EL (cell line): ENCODE results near the gene POMGNT2.

Experiments
- DNase-seq: peaks from one replicate; pipeline ENCODE4 v3.0.0-alpha.2; 2016

The POMGNT2 gene

DNA sequence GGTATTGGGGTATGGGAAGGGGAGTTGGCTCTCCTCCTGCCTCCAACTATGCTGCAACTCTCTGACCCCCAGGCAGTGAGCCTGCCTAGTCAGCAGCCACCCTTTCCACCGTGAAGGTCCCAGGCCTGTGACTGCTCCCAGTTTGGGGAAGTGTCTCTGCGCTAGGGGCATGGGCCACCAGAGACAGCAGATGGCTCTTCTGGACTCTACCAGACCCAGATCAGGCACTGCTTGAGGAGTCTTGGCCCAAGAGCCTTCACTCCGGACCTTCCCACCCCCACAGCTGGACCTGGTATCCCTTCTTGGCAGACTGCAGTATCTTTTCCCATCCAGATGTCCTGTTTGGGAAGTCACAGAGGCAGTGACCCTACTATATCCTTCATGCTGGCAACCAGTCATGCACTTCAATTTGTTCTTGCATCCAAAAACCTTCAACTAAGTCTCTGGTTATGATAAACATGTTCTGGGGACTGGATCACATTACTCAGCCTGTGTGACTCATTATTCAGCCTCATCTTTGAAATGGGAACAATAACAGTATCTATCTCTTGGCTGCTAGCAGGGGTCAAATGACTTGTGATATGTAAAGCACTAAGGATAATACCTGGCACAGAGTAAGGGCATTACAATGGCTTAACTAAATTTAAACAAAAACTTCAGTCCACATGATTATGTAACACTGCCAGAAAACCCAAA, 62.7 kb downstream of the POMGNT2 start:
- no peak for DNase-seq

DNA sequence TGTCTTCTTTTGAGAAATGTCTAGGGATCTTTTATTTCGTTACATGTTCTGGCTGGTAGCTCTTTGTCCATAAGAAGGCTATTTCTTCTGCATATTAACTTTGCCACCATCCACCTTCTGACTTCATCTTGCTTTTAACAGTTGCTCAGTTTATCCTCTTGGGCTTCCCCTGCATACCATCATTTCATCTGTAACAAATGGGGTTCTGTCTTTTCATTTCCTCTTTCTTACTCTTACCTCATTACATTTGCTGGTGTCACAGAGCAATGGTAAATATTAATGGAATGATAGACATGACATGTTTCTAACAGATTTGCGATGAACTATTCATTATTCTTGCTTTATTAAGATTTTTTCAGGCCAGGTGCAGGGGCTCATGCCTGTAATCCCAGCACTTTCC, 64.4 kb downstream of the POMGNT2 start:
- no peak for DNase-seq

DNA sequence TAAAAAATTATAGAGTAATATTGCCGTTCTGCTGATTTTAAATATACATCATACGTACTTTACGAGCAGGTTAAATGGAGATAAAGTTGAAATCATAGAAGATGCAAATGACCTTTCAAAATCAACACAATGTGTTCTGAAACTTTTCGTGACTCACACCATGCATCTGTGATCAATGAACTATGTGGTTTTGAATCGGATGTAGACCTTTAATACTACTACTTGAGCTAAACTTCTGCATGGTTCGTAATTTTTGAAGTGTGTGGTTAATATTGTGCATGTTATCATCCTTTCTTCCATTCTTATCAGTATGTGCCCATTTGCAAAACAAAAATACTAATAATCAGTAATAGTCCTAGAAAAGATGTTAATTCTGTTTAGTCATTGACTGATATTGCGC, 67.9 kb downstream of the POMGNT2 start:
- DNase-seq = no peak

DNA sequence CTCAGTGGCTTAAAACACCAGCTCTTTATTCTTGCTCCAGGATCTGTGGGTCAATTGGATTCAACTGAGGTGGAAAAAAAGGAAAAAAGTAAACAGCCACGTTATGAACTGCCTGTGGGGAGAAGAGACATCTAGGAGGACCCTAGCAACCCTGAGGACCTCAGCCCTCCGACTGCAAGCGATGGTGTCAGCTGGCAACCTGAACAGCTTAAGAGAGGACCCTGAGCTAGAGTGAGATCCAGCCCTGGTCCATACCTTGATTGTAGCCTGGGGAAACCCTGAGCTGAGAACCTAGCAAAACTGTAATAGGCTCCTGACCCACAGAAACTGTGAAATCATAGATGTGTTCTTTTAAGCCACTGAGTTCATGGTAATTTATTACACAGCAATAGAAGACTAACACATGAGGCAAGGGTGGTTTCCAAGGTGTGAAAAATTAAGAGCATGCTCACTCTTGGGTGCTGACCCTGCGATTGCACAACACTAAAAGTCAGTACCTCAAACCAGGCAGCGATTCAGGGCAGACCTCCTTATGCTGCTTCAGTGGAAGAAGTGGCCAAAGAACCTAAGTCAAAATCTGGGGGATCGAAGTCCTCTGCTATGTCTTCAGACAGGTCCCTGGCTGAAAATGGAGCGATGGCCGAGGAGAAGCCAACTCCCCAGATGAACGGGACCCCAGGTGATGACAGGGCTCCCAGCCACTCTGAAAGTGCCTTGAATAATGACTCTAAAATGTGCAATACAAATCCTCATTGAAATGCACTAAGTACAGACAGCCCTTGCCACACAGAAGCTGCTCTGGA, 69.1 kb downstream of the POMGNT2 start:
- no peak for DNase-seq

DNA sequence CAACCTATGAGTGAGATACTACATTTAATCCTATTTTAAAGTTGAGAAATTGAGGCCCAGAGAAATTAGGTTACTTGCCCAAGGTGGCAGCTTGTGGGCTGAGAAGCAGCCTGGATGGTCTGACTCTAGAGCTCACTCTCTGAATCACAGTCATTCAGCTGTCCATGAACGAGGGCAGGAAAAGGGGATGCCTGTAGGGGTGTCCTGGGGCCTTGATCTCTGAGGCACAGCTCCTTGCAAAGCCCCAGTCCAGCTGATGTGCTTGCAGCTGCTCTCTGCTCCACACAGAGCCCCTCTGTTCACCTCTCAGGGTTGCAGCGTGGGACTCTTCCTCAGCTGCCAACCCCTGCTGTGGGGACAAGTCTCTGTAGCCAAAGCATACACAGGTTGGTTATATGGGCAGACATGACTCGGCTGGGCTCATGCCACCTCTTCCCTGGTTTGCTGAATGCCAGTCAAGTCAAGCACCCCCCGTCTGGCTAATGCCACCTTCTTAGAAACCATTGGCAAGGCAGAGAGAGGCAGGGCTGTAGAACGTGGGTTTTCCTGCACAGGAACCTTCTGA, 70.0 kb downstream of the POMGNT2 start:
- DNase-seq = no peak

DNA sequence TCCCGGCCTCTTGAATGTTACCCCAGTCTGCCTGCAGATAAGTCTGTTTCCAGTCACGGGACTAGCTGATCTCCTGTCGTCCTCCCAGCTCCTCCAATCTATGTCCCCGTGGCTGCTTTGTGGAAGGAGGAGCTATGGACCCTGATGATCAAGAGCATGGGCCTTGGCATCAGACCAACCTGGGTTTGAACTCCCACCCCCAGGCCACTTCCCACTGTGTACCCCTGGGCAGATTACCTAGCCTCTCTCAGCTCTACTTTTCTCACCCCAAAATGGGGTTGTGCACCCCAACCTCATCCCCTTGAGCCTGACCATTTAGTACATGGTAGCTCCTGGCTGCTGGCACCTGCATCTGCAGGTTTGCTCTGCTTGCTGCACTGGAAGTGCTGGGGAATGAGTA, 71.0 kb downstream of the POMGNT2 start:
- DNase-seq = no peak

DNA sequence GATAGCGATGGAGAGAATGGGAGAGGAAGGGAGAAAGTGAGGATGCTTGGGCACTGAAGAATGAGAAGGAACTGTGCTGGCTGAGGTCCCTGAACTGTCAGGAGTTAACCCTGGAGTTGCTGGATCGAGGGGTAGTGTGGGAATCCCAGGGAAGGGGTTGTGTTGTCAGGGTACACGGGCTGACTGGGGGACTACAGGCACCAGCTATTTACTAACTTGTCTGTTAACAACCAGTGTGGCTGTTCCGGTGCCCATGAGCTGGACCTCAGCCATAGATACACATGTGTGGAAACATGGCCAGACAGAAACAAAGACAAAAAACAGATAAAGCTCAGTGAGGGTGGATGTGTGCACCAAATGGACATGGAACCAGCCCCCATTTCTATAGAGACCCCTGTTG, 71.7 kb downstream of the POMGNT2 start:
- DNase-seq = no peak

DNA sequence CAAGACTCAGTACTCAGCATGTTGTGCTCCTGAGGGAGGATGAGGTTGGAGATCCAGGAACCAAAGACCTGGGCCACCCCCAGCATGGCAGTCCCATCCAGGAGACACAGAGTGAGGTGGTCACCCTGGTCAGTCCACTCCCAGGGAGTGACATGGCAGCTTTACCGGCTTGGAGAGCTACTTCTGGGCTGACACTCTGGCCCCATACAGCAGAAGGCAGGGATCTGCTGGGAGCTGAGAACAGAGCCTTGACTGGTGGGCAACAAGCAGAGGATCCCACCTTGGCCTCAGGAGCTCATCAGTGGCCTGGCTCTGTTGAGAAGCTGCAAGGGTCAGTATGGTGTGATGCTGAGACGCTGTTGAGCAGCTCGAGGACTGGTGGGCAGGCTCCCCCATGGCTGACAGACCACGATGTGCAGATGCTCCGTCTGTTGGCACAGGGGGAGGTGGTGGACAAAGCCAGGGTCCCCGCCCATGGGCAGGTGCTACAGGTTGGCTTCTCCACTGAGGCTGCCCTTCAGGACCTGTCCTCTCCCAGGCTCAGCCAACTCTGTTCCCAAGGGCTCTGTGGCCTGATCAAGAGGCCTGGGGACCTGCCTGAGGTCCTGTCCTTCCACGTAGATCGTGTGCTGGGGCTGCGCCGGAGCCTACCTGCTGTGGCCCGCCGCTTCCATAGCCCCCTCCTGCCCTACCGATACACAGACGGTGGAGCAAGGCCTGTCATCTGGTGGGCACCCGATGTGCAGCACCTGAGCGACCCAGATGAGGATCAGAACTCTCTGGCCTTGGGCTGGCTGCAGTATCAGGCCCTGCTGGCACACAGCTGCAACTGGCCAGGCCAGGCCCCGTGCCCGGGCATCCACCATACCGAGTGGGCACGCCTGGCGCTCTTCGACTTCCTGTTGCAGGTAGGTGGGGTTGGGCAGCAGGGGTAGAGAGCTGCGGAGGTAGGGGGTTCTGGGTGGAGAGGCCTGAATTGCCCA, 72.9 kb downstream of the POMGNT2 start:
- DNase-seq = no peak

DNA sequence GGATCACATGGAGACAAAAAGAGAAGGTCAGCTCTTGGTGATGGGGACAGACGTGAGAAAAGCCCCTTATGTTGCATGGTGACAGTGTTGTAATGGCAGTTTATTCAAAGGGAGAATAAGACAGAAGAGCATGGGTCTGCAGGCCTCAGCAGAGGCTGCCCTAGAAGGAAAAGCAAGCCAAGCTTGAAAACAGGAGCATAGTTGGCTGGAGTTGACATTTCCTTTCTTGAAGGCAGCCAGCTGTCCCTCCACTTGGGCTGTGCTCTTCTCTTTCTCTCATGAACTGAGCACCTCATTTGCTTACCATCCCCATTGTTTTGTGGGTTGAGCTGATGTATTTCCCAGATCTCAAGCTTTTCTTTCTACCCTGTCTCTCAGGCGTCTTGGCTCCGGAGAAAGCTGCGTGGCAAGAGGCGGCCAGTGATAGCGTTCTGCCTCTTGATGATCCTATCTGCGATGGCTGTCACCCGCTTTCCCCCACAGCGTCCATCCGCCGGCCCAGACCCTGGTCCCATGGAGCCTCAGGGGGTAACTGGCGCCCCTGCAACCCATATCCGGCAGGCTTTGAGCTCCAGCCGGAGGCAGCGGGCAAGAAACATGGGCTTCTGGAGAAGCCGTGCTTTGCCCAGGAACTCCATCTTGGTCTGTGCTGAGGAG, 73.9 kb downstream of the POMGNT2 start:
- DNase-seq = no peak

DNA sequence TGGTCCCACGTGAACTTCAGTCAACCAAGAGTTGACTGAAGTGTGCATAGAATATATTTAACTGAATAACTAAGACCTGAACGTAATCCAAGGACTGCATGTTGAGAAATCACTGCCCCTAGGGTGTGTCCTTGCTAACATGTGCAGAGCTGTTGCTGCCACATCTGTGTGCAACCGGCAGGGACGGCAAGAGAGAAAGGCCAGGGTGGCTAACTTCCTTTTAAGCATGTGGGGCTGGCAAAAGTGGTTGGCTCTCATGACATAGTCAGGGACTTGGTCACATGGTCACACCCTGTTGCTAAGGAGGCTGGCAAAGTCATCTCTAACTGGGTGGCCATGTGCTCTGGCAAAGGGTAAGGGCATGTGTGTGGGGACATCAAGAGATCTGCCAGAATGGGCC, 74.4 kb downstream of the POMGNT2 start:
- DNase-seq = peak; percentile 4

DNA sequence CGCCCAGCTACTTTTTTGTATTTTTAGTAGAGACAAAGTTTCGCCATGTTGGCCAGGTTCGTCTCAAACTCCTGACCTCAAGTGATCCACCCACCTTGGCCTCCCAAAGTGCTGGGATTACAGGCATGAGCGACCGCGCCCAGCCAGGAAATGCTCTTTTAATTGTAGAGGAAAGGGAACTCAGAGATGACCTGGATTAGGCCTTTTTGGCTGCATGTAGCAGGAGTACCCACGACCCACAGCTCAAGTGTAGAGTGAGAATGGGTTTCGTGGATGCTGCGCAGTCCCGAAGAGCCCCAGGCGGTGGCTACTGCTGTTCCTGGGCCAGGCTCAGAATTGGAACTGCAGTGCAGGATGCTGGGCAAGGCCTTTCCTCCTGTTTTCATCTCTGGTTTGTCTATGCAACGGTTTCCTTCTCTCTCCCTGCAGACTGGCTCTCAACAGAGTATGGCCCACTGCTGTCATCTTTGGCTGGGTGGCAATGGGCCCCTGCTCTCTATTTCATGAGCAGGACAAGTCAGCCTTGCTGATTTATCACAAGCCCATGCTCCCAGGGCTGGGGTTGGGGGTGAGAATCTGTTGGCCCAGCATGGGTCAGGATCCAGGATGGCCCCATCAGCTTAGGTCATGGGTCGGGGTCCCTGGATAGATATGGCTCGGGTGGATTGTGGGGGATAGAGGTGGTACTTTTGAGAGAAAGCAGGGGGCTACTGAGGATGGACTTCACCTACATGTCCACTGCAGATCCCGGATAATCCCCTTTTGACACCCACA, 75.5 kb downstream of the POMGNT2 start:
- no peak for DNase-seq
